HAP-1 (cell line): ENCODE data around the gene KRT72.
A peak's percentile ranks its signal among the peaks of the same experiment; 100 is the strongest.

Experiments used
- DNase-seq, 2 experiments: peaks; one replicate each; pipeline ENCODE4 v3.0.0-alpha.2; 2016 to 2020; ENCODE audit warnings: low spot score in 2 of 2
- H3K27me3 ChIP-seq: fragments of 250-450 bp; sonication (Bioruptor Pico); 2 replicates; pipeline ENCODE4 v1.5.1; 2020; ENCODE audit warnings: low read depth, mild to moderate bottlenecking, moderate library complexity
- H3K36me3 ChIP-seq: fragments of 250-450 bp; sonication (Bioruptor Pico); replicated peaks from 2 replicates; pipeline ENCODE4 v1.5.1; 2020; ENCODE audit warnings: mild to moderate bottlenecking
- H3K4me1 ChIP-seq: fragments of 250-450 bp; sonication (Bioruptor Pico); 2 replicates; pipeline ENCODE4 v1.5.1; 2020; ENCODE audit warnings: mild to moderate bottlenecking
- H3K4me3 ChIP-seq: fragments of 250-450 bp; sonication (Bioruptor Pico); 2 replicates; pipeline ENCODE4 v1.5.1; 2020; ENCODE audit warnings: mild to moderate bottlenecking, moderate library complexity
- H3K9me3 ChIP-seq: fragments of 250-450 bp; sonication (Bioruptor Pico); 2 replicates; pipeline ENCODE4 v1.5.1; 2020; ENCODE audit warnings: mild to moderate bottlenecking, moderate library complexity
- in situ Hi-C: fragments of 300-500 bp; cut with MboI; formaldehyde crosslinking; loops from 3 replicates; pipeline ENCODE4 v1.14.3; 2020; ENCODE audit warnings: low sequenced_read_pairs, inconsistent platforms, mixed read lengths

Gene KRT72

GRCh38 chr12:52600941-52601481, at the start of gene KRT72:
Gene KRT72 (minus strand): TSS chr12:52601463. CDS start chr12:52601452, 11 bp downstream.
- Histone ChIP-seq H3K9me3 (no peaks in the 10 kb centered on the region), H3K36me3 (no peaks in the 10 kb centered on the region), H3K4me3 (no peak within 1 kb of the TSS), H3K27me3 (peaks cover 2% of the 10 kb centered on the region; the same call in 1 of the 2 replicates), H3K4me1 (no peaks in the 10 kb centered on the region)
- DNase-seq = no peak
- in situ Hi-C loops = no loop called here

- in situ Hi-C loops = loop anchor here (25.0 kb wide), 1 partner anchor 337 kb away; no protein-coding TSS in a partner anchor
- Histone ChIP-seq H3K36me3 (no peaks in the 10 kb centered on the region), H3K9me3 (no peaks in the 10 kb centered on the region), H3K4me3 (no peak overlapping the region), H3K27me3 (no peaks in the 10 kb centered on the region; the same call in 1 of the 2 replicates), H3K4me1 (no peaks in the 10 kb centered on the region)
- no peak for DNase-seq
These were observed 49.3 kb upstream of the KRT72 start for GRCh38 chr12:52650520-52651081.

GRCh38 chr12:52649066-52649465, 47.8 kb upstream of the KRT72 start:
- H3K36me3 ChIP-seq = no peaks in the 10 kb centered on the region
- no peaks in the 10 kb centered on the region for H3K9me3 ChIP-seq
- H3K4me1 ChIP-seq = no peaks in the 10 kb centered on the region
- in situ Hi-C loops = no loop called here
- DNase-seq = no peak
- no peaks in the 10 kb centered on the region; the same call in 1 of the 2 replicates for H3K27me3 ChIP-seq
- H3K4me3 ChIP-seq = no peak overlapping the region

GRCh38 chr12:52648012-52648550, 46.8 kb upstream of the KRT72 start:
- no peak overlapping the region for H3K4me3 ChIP-seq
- H3K36me3 ChIP-seq = no peaks in the 10 kb centered on the region
- no peaks in the 10 kb centered on the region for H3K9me3 ChIP-seq
- H3K27me3 ChIP-seq = no peaks in the 10 kb centered on the region; the same call in 1 of the 2 replicates
- H3K4me1 ChIP-seq = no peaks in the 10 kb centered on the region
- in situ Hi-C loops = no loop called here
- no peak for DNase-seq

GRCh38 chr12:52647601-52648000, 46.3 kb upstream of the KRT72 start:
- H3K36me3 ChIP-seq = no peaks in the 10 kb centered on the region
- no peaks in the 10 kb centered on the region for H3K4me1 ChIP-seq
- H3K27me3 ChIP-seq = no peaks in the 10 kb centered on the region; the same call in 1 of the 2 replicates
- in situ Hi-C loops = no loop called here
- DNase-seq = no peak
- no peaks in the 10 kb centered on the region for H3K9me3 ChIP-seq
- no peak overlapping the region for H3K4me3 ChIP-seq

- DNase-seq = no peak
- Histone ChIP-seq H3K9me3 (no peaks in the 10 kb centered on the region), H3K4me1 (no peaks in the 10 kb centered on the region), H3K36me3 (no peaks in the 10 kb centered on the region), H3K4me3 (no peak overlapping the region), H3K27me3 (peaks cover 2% of the 10 kb centered on the region)
- in situ Hi-C loops = no loop called here
These were observed 45.4 kb upstream of the KRT72 start for GRCh38 chr12:52646613-52647012.

- Histone ChIP-seq H3K36me3 (no peaks in the 10 kb centered on the region), H3K9me3 (no peaks in the 10 kb centered on the region), H3K4me1 (no peaks in the 10 kb centered on the region), H3K4me3 (no peak overlapping the region), H3K27me3 (peaks cover 8% of the 10 kb centered on the region)
- no peak for DNase-seq
- in situ Hi-C loops = no loop called here
These were observed 44.7 kb upstream of the KRT72 start for GRCh38 chr12:52645982-52646381.

- Histone ChIP-seq H3K27me3 (peaks cover 13% of the 10 kb centered on the region), H3K36me3 (no peaks in the 10 kb centered on the region), H3K4me1 (no peaks in the 10 kb centered on the region), H3K4me3 (no peak overlapping the region), H3K9me3 (no peaks in the 10 kb centered on the region)
- no peak for DNase-seq
- in situ Hi-C loops = no loop called here
These were observed 44.0 kb upstream of the KRT72 start for GRCh38 chr12:52645120-52645761.

GRCh38 chr12:52644078-52644415, 42.8 kb upstream of the KRT72 start:
- Histone ChIP-seq H3K27me3 (peaks cover 19% of the 10 kb centered on the region), H3K9me3 (no peaks in the 10 kb centered on the region), H3K4me1 (no peaks in the 10 kb centered on the region), H3K4me3 (no peak overlapping the region), H3K36me3 (no peaks in the 10 kb centered on the region)
- DNase-seq = no peak
- in situ Hi-C loops = no loop called here

GRCh38 chr12:52643233-52644077, 42.2 kb upstream of the KRT72 start:
- Histone ChIP-seq H3K4me1 (no peaks in the 10 kb centered on the region), H3K36me3 (no peaks in the 10 kb centered on the region), H3K27me3 (peaks cover 25% of the 10 kb centered on the region), H3K9me3 (no peaks in the 10 kb centered on the region), H3K4me3 (no peak overlapping the region)
- in situ Hi-C loops = no loop called here
- no peak for DNase-seq

GRCh38 chr12:52641468-52641867, 40.2 kb upstream of the KRT72 start:
- DNase-seq = no peak
- Histone ChIP-seq H3K4me1 (no peaks in the 10 kb centered on the region), H3K27me3 (peaks cover 28% of the 10 kb centered on the region), H3K36me3 (no peaks in the 10 kb centered on the region), H3K9me3 (no peaks in the 10 kb centered on the region), H3K4me3 (no peak overlapping the region)
- in situ Hi-C loops = no loop called here

GRCh38 chr12:52637299-52637698, 36.0 kb upstream of the KRT72 start:
- Histone ChIP-seq H3K27me3 (peaks cover 28% of the 10 kb centered on the region), H3K4me1 (no peaks in the 10 kb centered on the region), H3K4me3 (no peak overlapping the region), H3K9me3 (no peaks in the 10 kb centered on the region), H3K36me3 (no peaks in the 10 kb centered on the region)
- no peak for DNase-seq
- in situ Hi-C loops = no loop called here

GRCh38 chr12:52636592-52637258, 35.5 kb upstream of the KRT72 start:
- DNase-seq = peak in 1 of 2 experiments; percentile 8
- in situ Hi-C loops = no loop called here

More at GRCh38 chr12:52636592-52637258, 35.5 kb upstream of the KRT72 start:
- peaks cover 27% of the 10 kb centered on the region for H3K27me3 ChIP-seq
- no peaks in the 10 kb centered on the region for H3K9me3 ChIP-seq
- no peaks in the 10 kb centered on the region for H3K36me3 ChIP-seq
- no peak overlapping the region for H3K4me3 ChIP-seq
- H3K4me1 ChIP-seq = no peaks in the 10 kb centered on the region
